Measurements from ENCODE around the gene GRSF1. TPM values are rescaled to one million over a fixed set of nuclear protein-coding genes. Genes with fewer than 3 reads are reported as not detected.

Gene GRSF1
- total RNA-seq (2021) = 58.5 and 63.2 TPM in 2 replicates
- Bru-seq, nascent RNA = percentile 84 among the genes with signal in this experiment
- percentile 88 among the genes with signal in this experiment for BruChase-seq, experiment 1, labeled RNA remaining after a 2-hour chase
- BruChase-seq, experiment 2, labeled RNA remaining after a 6-hour chase = percentile 94 among the genes with signal in this experiment
- long read RNA-seq, full-length matches to known transcripts = 96 of 182 reads
- long read RNA-seq, partial matches to known transcripts = 73 of 182 reads
- long read RNA-seq, other reads (novel, unspliced or antisense) = 13 of 182 reads

GRCh38 chr4:70839589-70840093 lies at the start of gene GRSF1:
GRSF1 (minus strand) TSS chr4:70839890; CDS start chr4:70839827, 63 bp downstream.
- peak within 1 kb of the TSS; percentile 82 for H3K27ac ChIP-seq (ENCODE audit: low read depth, low read length, poor library complexity, severe bottlenecking)
- no TSS peak for BruUV-seq (replicated peaks)
- no peaks in the 10 kb centered on the region for H3K4me1 ChIP-seq (ENCODE audit: insufficient read depth, low read length, poor library complexity, severe bottlenecking)
- CTCF ChIA-PET = no interaction called here
- TF ChIP-seq CTCF (conservative IDR thresholded peaks at IDR 0.05; ENCODE audit: low read depth, low read length) = no peak
- no peak for TF ChIP-seq EZH2 (IDR thresholded peaks at IDR 0.05; ENCODE audit: borderline replicate concordance, low read depth, low read length, poor library complexity, severe bottlenecking)
- DNase-seq (ENCODE audit: low spot score) = peak; percentile 88
- intact Hi-C loops (cut with micrococcal nuclease; ENCODE audit: unreplicated experiment) = loop anchor here (10.0 kb wide), 1 partner anchor 135 kb away; no protein-coding TSS in a partner anchor
- no peaks in the 10 kb centered on the region for H3K9me3 ChIP-seq (ENCODE audit: low read depth, low read length, poor library complexity, severe bottlenecking)
- peaks cover 3% of the 10 kb centered on the region for H3K36me3 ChIP-seq (ENCODE audit: insufficient read depth, low read length, poor library complexity, severe bottlenecking)
- H3K4me3 ChIP-seq (ENCODE audit: low read depth, low read length, poor library complexity, severe bottlenecking) = peak within 1 kb of the TSS; percentile 66
- H3K27me3 ChIP-seq (replicated peaks; ENCODE audit: insufficient read depth, low read depth, low read length, poor library complexity) = no peaks in the 10 kb centered on the region
- POLR2A ChIA-PET (ENCODE audit: low non-redundant PET) = no interaction called here

GRCh38 chr4:70885174-70885573 lies 45.5 kb upstream of the GRSF1 start:
- CTCF ChIA-PET = no interaction called here
- intact Hi-C loops (cut with micrococcal nuclease; ENCODE audit: unreplicated experiment) = no loop called here
- POLR2A ChIA-PET (ENCODE audit: low non-redundant PET) = interaction anchor here (0.6 kb wide), 1 partner anchor 1418 kb away, joined by 11 read pairs; no protein-coding TSS in a partner anchor

GRCh38 chr4:70880739-70881138 lies 41.0 kb upstream of the GRSF1 start:
- Histone ChIP-seq H3K27ac (ENCODE audit: low read depth, low read length, poor library complexity, severe bottlenecking) (no peak overlapping the region), H3K27me3 (replicated peaks; ENCODE audit: insufficient read depth, low read depth, low read length, poor library complexity) (no peaks in the 10 kb centered on the region), H3K9me3 (ENCODE audit: low read depth, low read length, poor library complexity, severe bottlenecking) (no peaks in the 10 kb centered on the region), H3K4me3 (ENCODE audit: low read depth, low read length, poor library complexity, severe bottlenecking) (no peak overlapping the region), H3K4me1 (ENCODE audit: insufficient read depth, low read length, poor library complexity, severe bottlenecking) (no peaks in the 10 kb centered on the region), H3K36me3 (ENCODE audit: insufficient read depth, low read length, poor library complexity, severe bottlenecking) (no peaks in the 10 kb centered on the region)
- ChIA-PET CTCF (no interaction called here), POLR2A (ENCODE audit: low non-redundant PET) (no interaction called here)
- BruUV-seq (replicated peaks) = no TSS peak
- TF ChIP-seq EZH2 (IDR thresholded peaks at IDR 0.05; ENCODE audit: borderline replicate concordance, low read depth, low read length, poor library complexity, severe bottlenecking) = no peak
- no peak for TF ChIP-seq CTCF (conservative IDR thresholded peaks at IDR 0.05; ENCODE audit: low read depth, low read length)
- no peak for DNase-seq (ENCODE audit: low spot score)
- intact Hi-C loops (cut with micrococcal nuclease; ENCODE audit: unreplicated experiment) = no loop called here

More at GRCh38 chr4:70885174-70885573, 45.5 kb upstream of the GRSF1 start:
- DNase-seq (ENCODE audit: low spot score) = no peak
- no TSS peak for BruUV-seq (replicated peaks)
- no peaks in the 10 kb centered on the region for H3K36me3 ChIP-seq (ENCODE audit: insufficient read depth, low read length, poor library complexity, severe bottlenecking)
- TF ChIP-seq EZH2 (IDR thresholded peaks at IDR 0.05; ENCODE audit: borderline replicate concordance, low read depth, low read length, poor library complexity, severe bottlenecking) (no peak), CTCF (conservative IDR thresholded peaks at IDR 0.05; ENCODE audit: low read depth, low read length) (no peak)
- no peaks in the 10 kb centered on the region for H3K9me3 ChIP-seq (ENCODE audit: low read depth, low read length, poor library complexity, severe bottlenecking)
- no peak overlapping the region for H3K27ac ChIP-seq (ENCODE audit: low read depth, low read length, poor library complexity, severe bottlenecking)
- no peaks in the 10 kb centered on the region for H3K4me1 ChIP-seq (ENCODE audit: insufficient read depth, low read length, poor library complexity, severe bottlenecking)
- H3K27me3 ChIP-seq (replicated peaks; ENCODE audit: insufficient read depth, low read depth, low read length, poor library complexity) = no peaks in the 10 kb centered on the region
- no peak overlapping the region for H3K4me3 ChIP-seq (ENCODE audit: low read depth, low read length, poor library complexity, severe bottlenecking)
